Ovary (tissue), 3 donors: Measurements from ENCODE around the gene PARD3.

ENCODE experiments used
- CTCF ChIP-seq, 3 donors: fragments of 450-650 bp in 2 of 3; fragments of 200-600 bp in 1 of 3; IDR thresholded peaks; one replicate each; pipeline versions ENCODE4 v1.5.1 to v1.8.0; 2016 to 2022; ENCODE audit warnings: antibody characterized with exemption in 3 of 3, mild to moderate bottlenecking in 1 of 3
- POLR2A ChIP-seq: fragments of 450-650 bp; IDR thresholded peaks from one replicate; pipeline ENCODE4 v1.6.1; 2017; ENCODE audit warnings: antibody characterized with exemption, mild to moderate bottlenecking, moderate library complexity
- donor health status: DM: no; HTN: no; CAD: no.

GRCh38 chr10:34107626-34108516, 707.2 kb downstream of the PARD3 start:
- TF ChIP-seq CTCF (IDR thresholded peaks at IDR 0.05), result no peak
- TF ChIP-seq POLR2A, result no peak
